ENCODE data around the gene CCDC30. TPM values are rescaled to one million over a fixed set of nuclear protein-coding genes. Genes with fewer than 3 reads are reported as not detected.

CCDC30 gene
- total RNA-seq, 1 donor from 2014 or later, result 2.0 TPM

DNA sequence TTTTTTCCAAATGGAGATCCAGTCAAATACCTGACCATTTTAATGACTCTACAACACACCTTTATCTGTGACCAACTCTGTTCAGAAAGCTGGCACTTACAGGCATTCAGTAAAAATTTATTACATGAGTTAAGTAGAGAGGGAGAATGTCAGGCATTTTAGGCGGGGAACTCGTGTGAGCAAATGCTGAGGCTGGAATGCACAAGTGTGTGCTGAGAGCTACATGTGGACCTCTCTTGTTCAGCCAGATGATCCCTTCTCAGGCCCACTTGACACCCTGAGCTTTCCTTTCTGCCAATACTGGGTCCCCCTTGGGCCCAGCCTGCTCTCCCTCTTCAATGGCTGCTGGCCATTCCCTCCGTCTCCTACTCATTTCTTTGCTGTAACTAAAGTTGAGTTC, 206.8 kb downstream of the CCDC30 start:
- no peak overlapping the region for H3K27ac Mint-ChIP-seq
- no peak overlapping the region for H3K4me3 Mint-ChIP-seq
- Histone ChIP-seq H3K9me3 (ENCODE audit: low read depth) (no peaks in the 10 kb centered on the region), H3K79me2 (ENCODE audit: low read depth) (no peaks in the 10 kb centered on the region), H3K27me3 (no peaks in the 10 kb centered on the region), H4K20me1 (ENCODE audit: low read depth) (no peaks in the 10 kb centered on the region), H3K27ac (no peak overlapping the region), H3K4me1 (no peaks in the 10 kb centered on the region), H3K4me2 (no peak overlapping the region), H3K9ac (no peak overlapping the region), H3F3A (ENCODE audit: low read depth) (no peaks in the 10 kb centered on the region), H2AFZ (replicated peaks) (no peak overlapping the region), H3K36me3 (peaks cover 5% of the 10 kb centered on the region), H3K4me3 (no peak overlapping the region)
- TF ChIP-seq CTCF (IDR thresholded peaks at IDR 0.05), result no peak
- no peak for TF ChIP-seq EZH2phosphoT487 (IDR thresholded peaks at IDR 0.05)
- TF ChIP-seq EZH2 (IDR thresholded peaks at IDR 0.05), result no peak
- H3K27me3 Mint-ChIP-seq (ENCODE audit: insufficient read depth, low read depth), result no peaks in the 10 kb centered on the region
- H3K9me3 Mint-ChIP-seq, result no peaks in the 10 kb centered on the region
- DNase-seq (ENCODE audit: low spot score), result no peak
- H3K4me1 Mint-ChIP-seq, result no peaks in the 10 kb centered on the region
- H3K36me3 Mint-ChIP-seq, result peaks cover 17% of the 10 kb centered on the region

- no peaks in the 10 kb centered on the region for H3K4me1 ChIP-seq
- H3K79me2 ChIP-seq (ENCODE audit: low read depth), result no peaks in the 10 kb centered on the region
- H3K36me3 ChIP-seq, result peaks cover 5% of the 10 kb centered on the region
- peaks cover 18% of the 10 kb centered on the region for H3K36me3 Mint-ChIP-seq
- no peaks in the 10 kb centered on the region for H3K4me1 Mint-ChIP-seq
- no peaks in the 10 kb centered on the region for H3K27me3 Mint-ChIP-seq (ENCODE audit: insufficient read depth, low read depth)
- H3K4me2 ChIP-seq, result no peak overlapping the region
- DNase-seq (ENCODE audit: low spot score), result no peak
- H3K4me3 ChIP-seq, result no peak overlapping the region
- no peaks in the 10 kb centered on the region for H4K20me1 ChIP-seq (ENCODE audit: low read depth)
- H3K9ac ChIP-seq, result no peak overlapping the region
- H3K9me3 Mint-ChIP-seq, result no peaks in the 10 kb centered on the region
- no peak overlapping the region for H2AFZ ChIP-seq (replicated peaks)
- TF ChIP-seq EZH2phosphoT487 (IDR thresholded peaks at IDR 0.05), result no peak
- no peak for TF ChIP-seq CTCF (IDR thresholded peaks at IDR 0.05)
- TF ChIP-seq EZH2 (IDR thresholded peaks at IDR 0.05), result no peak
- H3K9me3 ChIP-seq (ENCODE audit: low read depth), result no peaks in the 10 kb centered on the region
- H3K27ac Mint-ChIP-seq, result no peak overlapping the region
- H3K27me3 ChIP-seq, result no peaks in the 10 kb centered on the region
- H3K27ac ChIP-seq, result no peak overlapping the region
- no peak overlapping the region for H3K4me3 Mint-ChIP-seq
- H3F3A ChIP-seq (ENCODE audit: low read depth), result no peaks in the 10 kb centered on the region
These were observed 207.3 kb downstream of the CCDC30 start for GRCh38 chr1:42670425-42670824.

GRCh38 chr1:42674214-42674613, 211.1 kb downstream of the CCDC30 start:
- no peaks in the 10 kb centered on the region for H3K27me3 ChIP-seq
- no peaks in the 10 kb centered on the region for H3K4me1 ChIP-seq
- Mint-ChIP-seq H3K4me1 (no peaks in the 10 kb centered on the region), H3K27me3 (ENCODE audit: insufficient read depth, low read depth) (no peaks in the 10 kb centered on the region), H3K27ac (no peak overlapping the region), H3K9me3 (no peaks in the 10 kb centered on the region), H3K36me3 (peaks cover 16% of the 10 kb centered on the region), H3K4me3 (no peak overlapping the region)
- H2AFZ ChIP-seq (replicated peaks), result no peak overlapping the region
- H4K20me1 ChIP-seq (ENCODE audit: low read depth), result no peaks in the 10 kb centered on the region
- H3K79me2 ChIP-seq (ENCODE audit: low read depth), result no peaks in the 10 kb centered on the region
- no peak overlapping the region for H3K9ac ChIP-seq
- H3F3A ChIP-seq (ENCODE audit: low read depth), result no peaks in the 10 kb centered on the region
- no peak overlapping the region for H3K27ac ChIP-seq
- H3K9me3 ChIP-seq (ENCODE audit: low read depth), result no peaks in the 10 kb centered on the region
- H3K4me2 ChIP-seq, result no peak overlapping the region
- peaks cover 5% of the 10 kb centered on the region for H3K36me3 ChIP-seq
- TF ChIP-seq EZH2 (IDR thresholded peaks at IDR 0.05) (no peak), CTCF (IDR thresholded peaks at IDR 0.05) (no peak), EZH2phosphoT487 (IDR thresholded peaks at IDR 0.05) (no peak)
- H3K4me3 ChIP-seq, result no peak overlapping the region
- DNase-seq (ENCODE audit: low spot score), result no peak

Measured in neural progenitor cell (in vitro differentiated cells).